HG02840 (cell line): ENCODE measurements around the gene ZBTB44.
"Not testable (repeated sequence)": the region's sequence is repeated elsewhere in the genome, so short reads cannot be mapped to it uniquely, and the experiment has no call there.

Source experiments
- ATAC-seq: cut with Tn5 transposase; IDR thresholded peaks from one replicate; pipeline ENCODE4 v1.9.1; 2021; ENCODE audit warnings: mild to moderate bottlenecking, moderate library complexity, moderate number of reproducible peaks; ENCODE audit not compliant: unreplicated experiment, low FRiP score

The ZBTB44 gene

DNA sequence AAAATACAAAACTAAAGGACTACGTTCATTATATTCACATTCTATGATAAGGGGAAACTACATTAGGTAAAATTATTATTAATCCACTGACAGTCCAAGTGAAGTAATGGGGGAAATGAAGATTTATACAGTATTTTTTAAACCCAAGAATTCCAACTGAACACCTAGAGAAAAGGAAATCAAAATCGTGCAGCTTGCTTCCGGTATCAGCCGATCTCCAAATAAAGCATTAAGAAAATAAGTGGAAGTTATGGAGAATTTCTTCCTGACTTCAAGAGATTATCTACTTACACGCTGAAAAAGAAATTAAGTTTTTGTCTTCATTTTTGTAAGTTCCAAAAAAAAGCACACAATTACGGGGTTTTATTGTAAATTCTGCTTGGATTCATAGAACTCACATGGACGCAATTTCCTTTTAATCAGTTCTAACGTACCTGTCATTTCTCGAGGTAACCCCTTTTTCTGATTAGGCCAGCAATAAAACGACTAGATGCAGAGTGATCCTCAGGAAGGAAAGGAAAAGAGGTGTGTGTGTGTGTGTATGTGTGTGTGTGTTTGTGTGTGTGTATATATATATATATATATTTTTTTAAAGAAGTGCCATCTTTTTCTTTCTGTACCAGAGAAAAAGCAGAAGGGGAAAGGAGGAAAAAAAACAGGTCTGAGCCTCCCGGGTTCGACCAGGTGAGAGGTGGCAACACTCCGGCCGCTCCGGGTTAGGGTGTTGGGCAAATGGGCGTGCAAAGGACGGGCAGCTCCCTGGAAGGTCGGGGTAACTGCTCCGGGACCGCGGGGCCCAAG lies 1.1 kb downstream of the ZBTB44 start:
- no peak for ATAC-seq

DNA sequence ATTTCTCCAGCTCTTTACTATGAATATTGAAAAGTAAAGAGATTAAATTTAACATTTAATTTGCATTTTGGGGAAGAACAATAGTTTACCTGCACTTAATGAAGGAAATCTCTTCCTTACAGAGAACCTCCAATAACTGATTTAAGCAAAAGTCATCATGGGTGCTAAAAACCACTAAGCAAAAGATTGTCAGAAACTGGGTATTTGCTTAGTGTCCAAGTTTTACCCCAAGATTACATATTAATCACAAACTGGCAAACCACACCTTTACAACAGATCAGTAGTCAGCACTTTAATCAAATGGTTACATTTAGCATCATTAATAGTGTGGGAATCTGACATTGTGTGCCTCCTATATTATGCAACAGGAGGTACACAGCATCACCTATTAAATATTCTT lies 2.7 kb downstream of the ZBTB44 start:
- ATAC-seq: no peak

DNA sequence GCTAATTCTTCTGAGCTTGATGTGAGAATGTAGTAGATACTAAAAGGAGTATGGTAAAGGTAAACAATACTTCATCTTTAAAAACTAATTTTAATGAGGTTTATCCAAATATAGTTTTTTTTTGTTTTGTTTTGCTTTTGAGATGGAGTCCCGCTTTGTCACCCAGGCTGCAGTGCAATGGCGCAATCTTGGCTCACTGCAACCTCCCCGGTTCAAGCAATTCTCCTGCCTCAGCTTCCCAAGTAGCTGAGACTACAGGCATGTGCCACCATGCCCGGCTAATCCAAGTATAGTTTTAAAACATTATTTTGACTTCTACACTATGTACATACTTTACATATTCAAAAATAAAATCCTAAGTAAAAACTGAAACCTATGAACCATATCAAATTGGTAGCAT lies 4.1 kb downstream of the ZBTB44 start:
- ATAC-seq: no peak

DNA sequence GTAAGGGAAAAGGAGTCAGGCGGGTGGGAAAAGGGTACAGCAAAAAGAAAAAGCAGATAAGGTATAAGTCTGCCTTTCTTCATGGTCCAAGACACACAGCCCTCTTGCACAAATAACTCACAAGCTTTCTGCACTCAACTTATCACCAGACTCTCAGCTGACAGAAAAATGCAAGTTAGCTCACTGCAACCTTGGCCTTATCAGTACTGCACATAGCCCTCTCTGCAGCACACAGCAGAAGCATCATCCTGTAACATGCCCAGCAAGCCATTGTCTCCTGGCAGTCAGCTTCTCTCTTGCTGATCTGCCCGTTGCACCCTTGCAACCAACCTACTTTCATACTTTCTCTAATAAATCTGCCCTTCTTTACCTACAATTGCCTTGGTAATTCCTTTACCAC lies 5.8 kb downstream of the ZBTB44 start:
- no peak for ATAC-seq

DNA sequence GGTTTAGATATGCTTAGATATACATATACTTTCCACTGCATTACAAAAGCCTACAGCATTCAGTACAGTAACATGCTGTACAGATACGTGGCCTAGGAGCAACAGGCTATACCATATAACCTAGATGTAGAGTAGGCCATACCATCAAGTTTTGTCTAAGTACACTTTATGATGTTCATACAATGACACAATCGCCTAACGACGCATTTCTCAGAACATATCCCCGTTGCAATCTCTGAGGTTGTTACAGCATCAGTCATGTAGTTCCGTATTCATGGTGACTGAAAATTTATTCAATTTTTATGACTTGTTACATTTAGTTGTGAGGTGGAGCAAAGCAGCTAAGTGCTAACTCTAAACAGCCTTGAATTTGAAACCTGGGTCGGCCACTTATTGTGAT lies 6.7 kb downstream of the ZBTB44 start:
- no peak for ATAC-seq

DNA sequence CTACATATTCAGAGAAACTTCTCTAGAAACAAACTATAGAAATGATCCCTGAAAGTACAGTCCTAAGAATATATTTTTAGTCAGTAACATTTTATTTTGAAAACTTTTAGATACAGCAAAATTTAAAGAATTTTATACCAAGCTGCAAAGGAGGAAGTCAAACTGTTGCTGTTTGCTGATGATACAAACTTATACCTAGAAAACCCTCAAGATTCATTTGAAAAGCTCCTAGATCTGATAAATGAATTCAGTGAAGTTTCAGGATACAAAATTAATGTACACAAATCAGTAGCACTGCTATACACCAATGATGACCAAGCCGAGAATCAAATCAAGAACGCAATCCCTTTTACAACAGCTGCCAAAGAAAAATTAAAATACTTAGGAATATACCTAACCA lies 10.1 kb downstream of the ZBTB44 start:
- ATAC-seq: no peak

DNA sequence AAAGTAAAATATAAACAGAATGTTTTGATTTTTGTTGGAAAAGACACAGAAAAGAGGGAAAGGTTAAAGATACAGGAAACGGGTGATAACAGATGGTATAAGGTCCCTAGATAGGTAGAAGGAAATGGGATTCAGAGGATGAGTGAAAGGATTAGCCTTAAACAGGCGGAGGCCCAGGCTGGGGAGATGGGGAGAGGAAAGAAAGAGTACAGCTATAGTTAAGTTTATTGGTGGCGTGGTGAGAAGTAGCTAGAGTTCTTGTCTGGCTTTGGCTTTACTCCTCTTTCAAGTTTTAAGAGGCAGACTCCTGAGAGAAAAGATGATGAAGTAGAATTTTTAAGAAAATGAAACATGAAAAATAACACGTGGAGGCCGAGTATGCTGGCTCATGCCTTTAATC lies 13.7 kb downstream of the ZBTB44 start:
- ATAC-seq: no peak

DNA sequence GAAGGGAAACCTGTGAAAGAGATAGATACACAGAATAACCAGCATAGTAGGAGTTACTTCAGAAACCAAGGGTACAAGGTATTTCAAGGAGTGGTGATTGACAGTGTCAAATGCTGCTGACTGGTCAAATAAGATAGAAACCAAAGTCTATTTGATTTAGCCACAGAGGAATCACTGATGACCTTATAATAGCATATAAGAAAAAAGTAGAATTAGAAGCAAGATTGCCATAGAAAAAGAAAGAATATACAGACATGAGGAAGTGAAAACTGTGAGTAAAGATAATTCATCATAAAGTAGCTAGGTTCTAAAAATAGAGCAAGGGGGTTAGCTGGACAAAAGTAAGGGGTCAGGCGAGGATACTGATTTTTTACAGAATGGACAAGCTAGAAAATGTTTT lies 14.2 kb downstream of the ZBTB44 start:
- ATAC-seq: no peak

DNA sequence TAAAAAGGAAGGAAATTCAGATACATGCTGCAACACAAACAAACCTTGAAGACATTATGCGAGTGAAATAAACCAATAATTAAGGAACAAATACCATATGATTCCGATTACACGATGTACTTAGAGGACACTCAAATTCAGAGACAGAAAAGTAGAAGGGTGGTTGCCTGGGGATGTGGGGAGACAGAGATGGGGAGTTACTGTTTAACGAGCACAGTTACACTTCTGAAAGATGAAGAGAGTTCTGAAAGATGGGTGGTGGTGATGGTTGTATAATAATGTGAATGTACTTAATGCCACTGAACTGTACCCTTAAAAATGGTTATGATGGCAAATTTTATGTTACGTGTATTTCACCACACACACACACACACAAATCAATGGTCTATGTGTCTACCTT lies 14.7 kb downstream of the ZBTB44 start:
- no peak for ATAC-seq

DNA sequence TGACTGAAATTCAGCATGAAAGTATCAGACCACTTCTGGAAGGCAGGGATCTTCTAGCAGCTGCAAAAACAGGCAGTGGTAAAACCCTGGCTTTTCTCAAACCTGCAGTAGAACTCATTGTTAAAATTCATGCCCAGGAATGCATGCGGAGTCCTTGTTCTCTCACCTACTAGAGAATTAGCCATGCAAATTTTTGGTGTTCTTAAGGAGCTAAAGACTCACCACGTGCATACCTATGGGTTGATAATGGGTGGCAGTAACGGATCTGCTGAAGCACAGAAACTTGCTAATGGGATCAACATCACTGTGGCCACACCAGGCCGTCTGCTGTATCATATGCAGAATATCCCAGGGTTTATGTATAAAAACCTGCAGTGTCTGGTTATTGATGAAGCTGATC lies 19.1 kb downstream of the ZBTB44 start:
- no peak for ATAC-seq

DNA sequence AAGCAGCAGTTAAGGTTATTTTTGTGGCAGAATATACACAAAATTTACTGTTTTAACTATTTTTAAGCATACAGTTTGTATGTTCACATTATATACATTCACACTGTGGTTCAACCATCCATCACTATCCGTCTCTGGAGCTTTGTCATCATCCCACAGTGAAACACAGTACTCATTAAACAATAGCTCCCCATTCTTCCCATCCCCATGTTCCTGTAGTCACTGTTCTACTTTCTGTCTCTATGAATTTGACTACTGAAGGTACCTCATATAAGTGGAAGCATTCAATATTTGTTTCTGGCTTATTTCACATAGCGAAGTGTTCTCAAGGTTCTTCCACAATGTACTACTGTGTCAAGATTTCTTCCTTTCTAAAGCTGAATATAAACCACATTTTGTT lies 32.6 kb downstream of the ZBTB44 start:
- no peak for ATAC-seq

DNA sequence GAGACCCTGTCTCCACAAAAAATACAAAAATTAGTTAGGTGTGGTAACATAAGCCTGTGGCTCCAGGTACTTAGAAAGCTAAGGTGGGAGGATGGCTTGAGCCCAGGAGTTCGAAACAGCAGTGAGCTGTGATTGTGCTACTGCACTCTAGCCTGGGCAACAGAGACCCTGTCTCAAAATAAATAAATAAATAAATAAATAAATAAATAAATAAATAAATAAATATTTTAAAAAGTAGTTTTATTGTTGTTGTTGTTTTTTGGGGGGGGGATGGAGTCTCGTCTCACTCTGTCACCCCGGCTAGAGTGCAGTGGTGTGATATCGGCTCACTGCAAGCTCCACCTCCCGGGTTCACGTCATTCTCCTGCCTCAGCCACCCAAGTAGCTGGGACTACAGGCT lies 33.4 kb downstream of the ZBTB44 start:
- not testable (repeated sequence) for ATAC-seq

DNA sequence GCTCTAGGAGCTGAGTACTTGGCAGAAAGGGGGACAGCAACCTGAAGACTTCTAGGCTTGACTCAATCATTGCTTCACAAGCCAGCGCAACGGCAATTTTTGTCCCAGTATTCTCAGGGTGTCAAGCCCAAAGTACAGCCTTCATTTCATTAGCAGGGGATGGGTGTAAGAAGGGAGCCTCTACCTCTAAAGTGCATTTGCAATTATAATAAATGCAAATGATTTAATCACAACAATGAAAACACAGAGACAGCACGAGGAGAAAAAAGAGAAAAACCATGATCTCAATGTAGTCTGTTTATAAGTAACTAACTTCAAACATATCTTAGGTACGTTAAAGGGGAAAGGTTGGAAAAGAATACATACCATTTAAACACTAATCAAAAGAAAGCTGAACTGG lies 34.7 kb downstream of the ZBTB44 start:
- ATAC-seq: no peak

DNA sequence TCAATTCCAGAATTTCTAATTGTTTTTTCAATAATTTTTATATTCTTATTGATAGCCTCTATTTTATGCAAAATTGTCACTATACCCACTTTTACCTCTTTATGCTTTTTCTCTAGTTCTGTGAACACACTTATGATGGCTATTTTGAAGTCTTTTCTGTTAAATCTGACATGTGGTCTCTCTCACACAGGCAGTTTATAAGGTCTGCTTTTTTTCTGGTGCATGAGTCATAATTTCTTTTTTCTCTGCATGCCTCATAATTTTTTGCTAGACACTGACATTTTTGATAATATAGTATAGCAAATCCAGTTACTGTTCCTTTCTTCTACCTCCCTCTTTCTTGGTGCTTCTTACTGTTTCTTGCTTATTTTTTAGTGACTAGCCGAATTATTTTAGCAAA lies 36.0 kb downstream of the ZBTB44 start:
- ATAC-seq: no peak

DNA sequence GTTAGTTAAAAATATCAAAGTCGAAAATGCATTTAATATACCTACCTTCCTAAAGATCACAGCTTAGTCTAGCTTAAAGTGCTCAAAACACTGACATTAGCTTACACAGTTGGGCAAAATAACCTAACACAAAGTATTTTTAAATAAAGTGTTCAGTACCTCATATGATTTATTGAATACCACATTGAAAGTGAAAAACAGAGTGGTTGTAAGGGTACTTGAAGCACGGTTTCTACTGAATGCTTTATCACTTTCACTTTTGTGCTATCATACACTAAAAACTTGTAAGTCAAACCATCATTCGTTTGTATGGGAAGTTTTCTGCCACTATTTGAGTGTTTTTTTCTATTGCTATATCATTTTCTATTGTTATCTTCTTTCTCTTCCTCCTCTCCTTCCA lies 36.6 kb downstream of the ZBTB44 start:
- no peak for ATAC-seq

DNA sequence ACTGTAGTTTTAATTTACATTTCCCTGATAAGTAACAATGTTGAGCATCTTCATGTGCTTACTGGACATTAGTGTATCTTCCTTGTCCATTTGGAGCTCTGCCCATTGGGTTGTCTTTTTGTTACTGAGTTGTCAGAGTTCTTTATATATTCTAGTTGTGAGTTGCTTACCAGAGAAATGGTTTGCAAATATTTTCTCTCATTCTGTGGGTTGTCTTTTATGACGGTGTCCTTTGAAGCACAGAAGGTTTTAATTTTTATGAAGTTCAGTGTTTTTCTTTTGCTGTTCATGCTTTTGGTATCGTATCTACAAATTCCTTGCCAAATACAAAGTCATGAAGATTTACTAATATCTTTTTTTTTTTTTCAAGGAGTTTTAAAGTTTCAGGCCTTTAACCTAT lies 42.4 kb downstream of the ZBTB44 start:
- no peak for ATAC-seq

DNA sequence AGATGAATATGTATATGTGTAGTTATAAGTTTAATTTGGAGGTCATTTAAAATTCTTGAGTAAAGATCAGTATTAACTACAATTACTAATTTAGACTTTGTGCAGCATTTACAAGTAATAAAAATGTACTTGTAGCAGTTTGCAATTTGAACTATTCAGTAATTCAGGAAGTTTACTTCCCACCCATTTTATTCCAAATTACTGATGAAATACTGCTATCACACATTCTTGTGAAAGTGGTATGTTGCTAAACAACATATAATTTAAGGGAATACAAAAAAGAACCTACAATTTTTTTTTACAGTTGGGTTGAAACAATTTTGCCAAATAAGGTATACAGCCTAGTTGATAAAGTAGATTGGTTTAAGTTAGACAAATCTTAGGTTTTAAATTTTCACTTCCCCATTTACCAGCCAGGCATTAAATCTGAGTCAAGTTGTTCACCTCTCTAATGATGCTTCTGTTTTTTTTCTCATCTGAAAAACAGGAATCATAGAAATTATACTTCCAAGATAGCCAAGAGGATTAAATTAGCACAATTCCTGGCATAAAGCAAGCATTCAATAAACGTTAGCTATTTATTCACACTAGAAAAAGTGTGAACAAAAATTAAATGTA lies 45.3 kb downstream of the ZBTB44 start:
- peak; percentile 81 for ATAC-seq

DNA sequence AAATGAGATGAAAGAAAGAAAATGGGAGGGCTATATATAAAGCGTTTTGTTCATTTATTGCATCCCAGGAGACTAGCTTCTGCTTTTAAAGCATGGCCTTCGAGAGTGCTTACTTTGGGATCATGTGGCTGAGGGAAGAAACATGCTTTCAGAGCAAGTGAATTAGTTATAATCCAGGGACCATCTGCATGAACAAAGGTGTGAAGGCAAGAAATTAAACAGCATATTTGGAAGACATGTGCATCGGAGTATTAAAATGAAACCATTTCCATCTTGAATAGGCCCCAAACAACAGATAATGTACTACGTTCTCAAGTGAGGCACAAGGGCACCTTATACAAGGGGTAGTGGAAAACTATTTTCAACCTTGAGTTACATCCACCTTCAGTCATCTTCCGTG lies 51.4 kb downstream of the ZBTB44 start:
- ATAC-seq: no peak

DNA sequence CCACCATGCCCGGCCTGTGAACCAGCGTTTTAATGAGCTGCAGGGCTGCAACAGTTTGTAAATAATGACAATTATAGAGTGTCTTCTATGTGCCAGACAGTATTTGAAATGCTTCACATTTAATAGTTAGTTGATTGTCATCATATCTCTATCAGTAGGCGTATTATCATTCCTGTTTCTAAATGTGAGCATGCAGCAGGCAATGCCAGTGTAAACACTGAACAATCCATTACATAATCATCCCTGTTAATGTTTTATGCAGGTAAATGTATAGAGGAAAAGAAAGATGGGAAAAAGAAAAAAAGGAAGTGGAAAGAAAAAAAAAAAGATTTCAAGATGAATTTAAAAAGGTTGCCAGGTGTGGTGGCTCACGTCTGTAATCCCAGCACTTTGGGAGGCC lies 52.3 kb downstream of the ZBTB44 start:
- no peak for ATAC-seq

DNA sequence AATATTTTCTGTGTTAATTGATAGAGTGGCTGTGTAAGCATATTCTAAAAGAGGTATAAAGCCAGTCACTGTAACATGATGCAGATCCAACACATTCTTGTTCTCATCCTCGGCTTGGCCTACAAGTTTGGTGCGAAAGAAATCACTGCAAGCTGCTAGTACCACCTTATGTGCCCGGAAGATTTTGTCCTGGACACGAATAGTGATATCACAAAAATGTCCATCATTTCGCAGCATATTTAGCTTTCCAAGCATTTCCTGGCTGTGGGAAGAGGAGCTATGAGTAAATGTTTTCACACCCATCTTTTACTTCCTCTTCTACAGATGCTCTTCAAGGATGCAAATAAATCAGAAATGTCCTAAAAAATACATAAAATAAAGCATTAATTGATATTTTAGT lies 53.1 kb downstream of the ZBTB44 start:
- ATAC-seq: no peak

DNA sequence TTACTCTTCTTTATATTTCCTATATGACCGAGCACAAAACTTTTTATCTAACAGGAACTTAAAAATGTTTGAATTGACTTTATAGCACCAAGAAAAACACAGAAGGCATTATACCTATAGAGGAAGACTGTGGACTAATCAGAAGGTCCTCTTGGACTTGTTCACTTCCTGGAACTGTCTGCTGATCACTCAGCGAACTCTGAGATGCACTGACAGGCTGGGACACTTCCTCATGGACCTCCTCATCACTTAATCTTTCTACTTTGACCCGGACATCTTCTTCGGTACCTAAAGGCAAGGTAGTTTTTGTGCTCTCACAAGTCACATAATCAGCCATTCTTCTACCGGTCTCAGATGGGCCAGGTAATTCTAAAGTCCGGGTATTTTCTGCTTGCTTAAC lies 54.0 kb downstream of the ZBTB44 start:
- no peak for ATAC-seq

DNA sequence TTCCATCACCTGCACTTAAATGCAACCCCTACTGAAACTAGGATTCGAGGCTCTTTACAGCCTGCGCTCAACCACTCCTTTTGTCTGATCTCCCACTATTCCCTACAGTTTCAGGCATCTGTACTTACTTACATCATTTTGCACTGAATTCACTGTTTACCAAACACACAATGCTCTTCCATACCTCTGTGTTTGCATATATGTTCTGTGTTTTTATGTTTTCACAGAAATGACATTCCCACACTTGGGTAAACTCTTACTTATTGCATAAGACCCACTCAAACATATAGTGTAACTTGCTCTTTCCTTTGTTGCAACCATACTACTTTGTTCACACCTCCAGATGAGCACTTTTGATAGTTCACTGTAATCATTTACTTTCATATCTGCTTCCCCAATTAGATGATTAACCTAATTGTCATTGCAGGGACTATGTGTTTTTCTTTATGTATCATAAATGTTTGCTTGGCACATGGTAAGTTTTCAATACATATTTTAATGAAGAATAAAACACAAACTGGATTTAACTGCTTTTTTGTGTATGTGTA lies 54.6 kb downstream of the ZBTB44 start:
- no peak for ATAC-seq
